Brain microvascular endothelial cell (primary cell): ENCODE data around the gene WRNIP1.

Experiments used
- DNase-seq: peaks from one replicate; pipeline ENCODE4 v3.0.0-alpha.2; 2020
- H3K27ac ChIP-seq: fragments of 250-450 bp; sonication (Bioruptor Pico); 2 replicates; pipeline ENCODE4 v1.5.1; 2020; ENCODE audit warnings: mild to moderate bottlenecking, moderate library complexity
- H3K27me3 ChIP-seq: fragments of 250-450 bp; sonication (Bioruptor Pico); replicated peaks from 2 replicates; pipeline ENCODE4 v1.5.1; 2020; ENCODE audit warnings: mild to moderate bottlenecking
- H3K36me3 ChIP-seq: fragments of 250-450 bp; sonication (Bioruptor Pico); replicated peaks from 2 replicates; pipeline ENCODE4 v1.5.1; 2020; ENCODE audit warnings: mild to moderate bottlenecking
- H3K4me3 ChIP-seq: 2 replicates; pipeline ENCODE4 v1.5.1; 2011; ENCODE audit warnings: low read depth, mild to moderate bottlenecking, control low read depth, low read length, moderate library complexity
- CTCF ChIP-seq: IDR thresholded peaks from 2 replicates; pipeline ENCODE4 v1.5.1; 2011; ENCODE audit warnings: low read depth, mild to moderate bottlenecking, moderate library complexity, low read length, control low read depth, inconsistent platforms; ENCODE audit errors: missing control alignments
- in situ Hi-C: cut with HindIII; loops from 2 replicates; pipeline ENCODE4 v1.10.0; 2017; ENCODE audit warnings: low sequenced_read_pairs, low pct_ligation_motif_present

WRNIP1 gene

GRCh38 chr6:2748183-2748582 is 17.0 kb upstream of the WRNIP1 start:
- no peak for TF ChIP-seq CTCF
- in situ Hi-C loops, result no loop called here
- Histone ChIP-seq H3K27me3 (no peaks in the 10 kb centered on the region), H3K36me3 (no peaks in the 10 kb centered on the region), H3K4me3 (no peak overlapping the region), H3K27ac (no peak overlapping the region)
- no peak for DNase-seq

DNA sequence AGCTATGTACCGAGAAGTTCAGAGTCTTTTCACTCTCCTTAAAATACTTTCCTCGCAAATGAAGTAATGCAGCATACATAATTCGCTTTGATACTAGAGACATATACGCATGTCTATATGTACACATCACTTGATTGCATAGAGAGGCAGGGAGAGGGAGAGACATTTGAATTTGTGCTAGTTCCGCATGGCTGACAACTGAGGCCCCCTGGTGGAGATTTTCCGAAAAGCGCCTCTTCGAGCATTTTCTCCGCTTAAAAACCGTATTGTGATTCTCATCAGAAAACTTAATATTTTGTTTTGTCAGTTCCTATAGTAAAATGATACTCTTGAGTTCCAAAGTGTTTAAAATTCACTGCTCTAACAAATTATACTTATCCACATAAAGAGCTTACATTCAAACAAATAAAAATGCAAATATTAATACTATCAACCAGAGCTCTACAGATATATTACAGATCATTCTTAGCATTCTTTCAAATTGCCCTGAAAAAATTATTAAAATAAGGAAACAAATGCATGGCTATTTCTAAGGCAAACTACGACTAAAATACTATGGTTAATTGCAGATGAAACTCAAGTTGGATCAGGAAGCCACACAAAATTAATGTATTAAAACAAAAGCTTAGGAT is 15.1 kb upstream of the WRNIP1 start:
- in situ Hi-C loops, result no loop called here
- peak; percentile 51 for DNase-seq
- H3K27me3 ChIP-seq, result no peaks in the 10 kb centered on the region

GRCh38 chr6:2750832-2751231 is 14.4 kb upstream of the WRNIP1 start, which contains the start of gene MYLK4:
Gene MYLK4, minus strand, starts transcription at chr6:2750922. Its CDS starts 1,628 bp downstream, at chr6:2749294.
- no peak for DNase-seq
- Histone ChIP-seq H3K4me3 (no peak within 1 kb of the TSS), H3K27me3 (no peaks in the 10 kb centered on the region), H3K27ac (no peak within 1 kb of the TSS), H3K36me3 (no peaks in the 10 kb centered on the region)
- in situ Hi-C loops, result no loop called here
- no peak for TF ChIP-seq CTCF

More for the DNA sequence above, 15.1 kb upstream of the WRNIP1 start:
- Histone ChIP-seq H3K36me3 (no peaks in the 10 kb centered on the region), H3K4me3 (no peak overlapping the region), H3K27ac (no peak overlapping the region)
- TF ChIP-seq CTCF, result peak; percentile 91

DNA sequence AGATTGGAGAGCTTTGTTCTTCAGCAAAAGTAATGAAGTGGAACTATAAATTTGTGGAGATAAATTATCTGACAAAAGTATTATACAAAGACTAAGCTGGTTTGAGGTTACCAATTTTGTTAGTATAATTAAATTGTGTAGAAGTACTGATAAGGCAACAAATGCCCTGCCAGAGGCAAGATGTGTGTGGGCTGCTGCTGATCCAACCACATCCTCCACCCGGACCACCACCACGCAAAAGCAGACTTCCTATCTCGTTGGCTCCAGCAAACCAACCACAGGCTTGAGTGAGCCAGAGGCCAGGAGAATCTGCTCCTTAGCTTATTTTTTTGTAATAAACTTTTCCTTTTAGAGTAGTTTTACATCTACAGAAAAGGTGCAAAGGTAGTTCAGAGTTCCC is 13.3 kb upstream of the WRNIP1 start:
- DNase-seq, result no peak
- in situ Hi-C loops, result no loop called here
- Histone ChIP-seq H3K4me3 (no peak overlapping the region), H3K27ac (no peak overlapping the region), H3K36me3 (no peaks in the 10 kb centered on the region), H3K27me3 (no peaks in the 10 kb centered on the region)
- TF ChIP-seq CTCF, result no peak

- no peak overlapping the region for H3K27ac ChIP-seq
- H3K4me3 ChIP-seq, result no peak overlapping the region
- H3K27me3 ChIP-seq, result no peaks in the 10 kb centered on the region
- no peaks in the 10 kb centered on the region for H3K36me3 ChIP-seq
- no peak for TF ChIP-seq CTCF
- DNase-seq, result no peak
- in situ Hi-C loops, result no loop called here
These were observed 12.6 kb upstream of the WRNIP1 start for GRCh38 chr6:2752477-2753109.
